ENCODE data around the gene TMEM130. TPM values are rescaled to one million over a fixed set of nuclear protein-coding genes. Genes with fewer than 3 reads are reported as not detected.

The TMEM130 gene
- polyA plus RNA-seq, 3 donors: 0.05 TPM; not detected in 2

DNA sequence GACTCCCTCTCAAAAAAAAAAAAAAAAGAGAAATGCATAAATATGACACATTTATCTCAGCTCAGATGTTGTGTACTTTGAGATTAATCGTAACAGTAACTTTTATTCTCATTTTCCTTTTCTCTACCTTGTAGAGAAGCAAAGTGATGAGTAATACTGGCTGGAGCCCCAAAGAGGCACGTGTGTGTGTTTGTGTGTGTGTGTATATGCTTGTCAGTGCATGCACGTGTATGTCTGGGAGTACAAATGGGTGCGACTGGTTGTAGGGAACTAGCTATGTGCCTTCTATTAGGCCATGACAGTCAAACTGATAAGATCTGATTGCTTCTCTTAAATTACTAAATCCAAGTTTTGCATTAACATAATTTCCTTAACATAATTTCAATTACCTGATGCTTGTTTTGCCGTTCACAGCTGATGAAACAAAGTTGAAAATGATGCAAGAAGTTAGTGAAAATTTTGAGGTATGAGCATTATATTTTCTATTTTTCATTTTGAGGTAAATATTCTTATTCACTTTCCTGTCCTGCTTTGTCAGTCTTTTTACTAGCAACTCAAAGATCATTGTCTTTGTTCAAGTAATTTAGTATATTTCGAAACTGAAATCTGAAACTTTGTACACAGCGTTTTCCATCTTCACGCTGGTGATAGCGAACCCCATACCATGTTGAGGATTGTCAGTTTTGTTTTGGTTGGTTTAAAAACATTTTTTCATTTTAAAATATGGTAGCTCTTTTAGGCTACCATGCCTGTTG, 11.9 kb upstream of the TMEM130 start:
- Histone ChIP-seq H3K4me2 (replicated peaks; ENCODE audit: extremely low read depth, low read length, poor library complexity, severe bottlenecking) (no peak overlapping the region), H3K9me3 (replicated peaks in 1 of 2; ENCODE audit: control insufficient read depth in 1 of 2, insufficient read depth in 1 of 2, low read length in 2 of 2) (no peaks in the 10 kb centered on the region), H3K27ac (ENCODE audit: low read depth in 1 of 2, low read length in 2 of 2) (no peak overlapping the region), H3K36me3 (replicated peaks in 1 of 2; ENCODE audit: control insufficient read depth in 1 of 2, insufficient read depth in 2 of 2, low read length in 2 of 2) (peaks cover 40 to 57% of the 10 kb centered on the region in 2 donors), H2AFZ (ENCODE audit: insufficient read depth, low read depth, low read length, poor library complexity, severe bottlenecking) (no peak overlapping the region), H3K4me3 (replicated peaks in 1 of 3; ENCODE audit: low read depth in 2 of 3, low read length in 3 of 3) (no peak overlapping the region), H3K4me1 (ENCODE audit: control insufficient read depth in 1 of 2, insufficient read depth in 2 of 2, low read length in 2 of 2) (peaks cover 16 to 22% of the 10 kb centered on the region in 2 donors), H3K79me2 (ENCODE audit: insufficient read depth, low read length) (peaks cover 33% of the 10 kb centered on the region), H3K27me3 (ENCODE audit: control insufficient read depth in 2 of 2, insufficient read depth in 2 of 2, low read length in 2 of 2) (no peaks in the 10 kb centered on the region), H4K20me1 (ENCODE audit: insufficient read depth, low read length) (peaks cover 11% of the 10 kb centered on the region), H3K9ac (ENCODE audit: insufficient read depth, low read length, poor library complexity, severe bottlenecking) (no peak overlapping the region)
- Mint-ChIP-seq H3K9me3 (no peaks in the 10 kb centered on the region), H3K4me3 (no peak overlapping the region), H3K27me3 (ENCODE audit: low read depth in 3 of 3) (peaks cover 2 to 3% (median 3%) of the 10 kb centered on the region in 3 donors), H3K4me1 (peaks cover 16% of the 10 kb centered on the region), H3K36me3 (peaks cover 40 to 51% of the 10 kb centered on the region in 2 donors), H3K27ac (no peak overlapping the region)
- WGBS (ENCODE audit: insufficient coverage): no CpG with 5 or more reads among the region's 9 CpGs
- intact Hi-C loops (cut with micrococcal nuclease): no loop called here
- TF ChIP-seq, protein P1, sequence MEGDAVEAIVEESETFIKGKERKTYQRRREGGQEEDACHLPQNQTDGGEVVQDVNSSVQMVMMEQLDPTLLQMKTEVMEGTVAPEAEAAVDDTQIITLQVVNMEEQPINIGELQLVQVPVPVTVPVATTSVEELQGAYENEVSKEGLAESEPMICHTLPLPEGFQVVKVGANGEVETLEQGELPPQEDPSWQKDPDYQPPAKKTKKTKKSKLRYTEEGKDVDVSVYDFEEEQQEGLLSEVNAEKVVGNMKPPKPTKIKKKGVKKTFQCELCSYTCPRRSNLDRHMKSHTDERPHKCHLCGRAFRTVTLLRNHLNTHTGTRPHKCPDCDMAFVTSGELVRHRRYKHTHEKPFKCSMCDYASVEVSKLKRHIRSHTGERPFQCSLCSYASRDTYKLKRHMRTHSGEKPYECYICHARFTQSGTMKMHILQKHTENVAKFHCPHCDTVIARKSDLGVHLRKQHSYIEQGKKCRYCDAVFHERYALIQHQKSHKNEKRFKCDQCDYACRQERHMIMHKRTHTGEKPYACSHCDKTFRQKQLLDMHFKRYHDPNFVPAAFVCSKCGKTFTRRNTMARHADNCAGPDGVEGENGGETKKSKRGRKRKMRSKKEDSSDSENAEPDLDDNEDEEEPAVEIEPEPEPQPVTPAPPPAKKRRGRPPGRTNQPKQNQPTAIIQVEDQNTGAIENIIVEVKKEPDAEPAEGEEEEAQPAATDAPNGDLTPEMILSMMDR (IDR thresholded peaks at IDR 0.05): no peak
- no peak for DNase-seq

DNA sequence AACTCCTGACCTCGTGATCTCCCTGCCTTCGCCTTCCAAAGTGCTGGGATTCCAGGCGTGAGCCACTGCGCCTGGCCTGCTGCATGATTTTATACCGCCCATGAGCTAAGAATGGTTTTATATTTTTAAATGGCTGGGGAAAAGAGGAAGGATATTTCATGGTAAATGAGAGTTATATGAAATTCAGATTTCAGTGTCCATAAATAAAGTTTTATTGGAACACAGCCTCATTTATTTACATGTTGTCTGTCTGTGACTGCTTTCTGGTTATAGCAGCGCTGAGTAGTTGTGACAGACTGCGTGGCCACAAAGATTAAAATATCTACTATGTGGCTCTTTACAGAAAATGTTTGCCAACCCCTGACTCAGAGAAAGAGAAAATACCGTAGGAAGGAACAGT, 10.7 kb upstream of the TMEM130 start:
- 100% methylated on average over 4 of the region's 8 CpGs for WGBS (ENCODE audit: insufficient coverage)
- H3K27ac ChIP-seq (ENCODE audit: low read depth in 1 of 2, low read length in 2 of 2): no peak overlapping the region
- H3K9me3 ChIP-seq (replicated peaks in 1 of 2; ENCODE audit: control insufficient read depth in 1 of 2, insufficient read depth in 1 of 2, low read length in 2 of 2): no peaks in the 10 kb centered on the region
- peaks cover 16% of the 10 kb centered on the region for H3K4me1 Mint-ChIP-seq
- TF ChIP-seq, protein P1 (IDR thresholded peaks at IDR 0.05): no peak
- H3K4me3 ChIP-seq (replicated peaks in 1 of 3; ENCODE audit: low read depth in 2 of 3, low read length in 3 of 3): no peak overlapping the region
- peaks cover 33% of the 10 kb centered on the region for H3K79me2 ChIP-seq (ENCODE audit: insufficient read depth, low read length)
- peaks cover 32 to 41% of the 10 kb centered on the region in 2 donors for H3K36me3 Mint-ChIP-seq
- no peaks in the 10 kb centered on the region for H3K27me3 ChIP-seq (ENCODE audit: control insufficient read depth in 2 of 2, insufficient read depth in 2 of 2, low read length in 2 of 2)
- H3K4me1 ChIP-seq (ENCODE audit: control insufficient read depth in 1 of 2, insufficient read depth in 2 of 2, low read length in 2 of 2): peaks cover 16 to 22% of the 10 kb centered on the region in 2 donors
- peaks cover 11% of the 10 kb centered on the region for H4K20me1 ChIP-seq (ENCODE audit: insufficient read depth, low read length)
- H3K9ac ChIP-seq (ENCODE audit: insufficient read depth, low read length, poor library complexity, severe bottlenecking): no peak overlapping the region
- H2AFZ ChIP-seq (ENCODE audit: insufficient read depth, low read depth, low read length, poor library complexity, severe bottlenecking): no peak overlapping the region
- H3K9me3 Mint-ChIP-seq: no peaks in the 10 kb centered on the region
- intact Hi-C loops (cut with micrococcal nuclease): no loop called here
- H3K27me3 Mint-ChIP-seq (ENCODE audit: low read depth in 3 of 3): peaks cover 3 to 8% (median 4%) of the 10 kb centered on the region in 3 donors
- peaks cover 31 to 48% of the 10 kb centered on the region in 2 donors for H3K36me3 ChIP-seq (replicated peaks in 1 of 2; ENCODE audit: control insufficient read depth in 1 of 2, insufficient read depth in 2 of 2, low read length in 2 of 2)
- H3K4me3 Mint-ChIP-seq: no peak overlapping the region
- peak overlapping the region in 2 of 7 donors; percentile 22 to 23 for H3K27ac Mint-ChIP-seq
- no peak overlapping the region for H3K4me2 ChIP-seq (replicated peaks; ENCODE audit: extremely low read depth, low read length, poor library complexity, severe bottlenecking)
- no peak for DNase-seq
